GM21381 (cell line): ENCODE measurements around the gene YY1.
"Not testable (repeated sequence)": the region's sequence is repeated elsewhere in the genome, so short reads cannot be mapped to it uniquely, and the experiment has no call there.

Experiments used
- ATAC-seq: cut with Tn5 transposase; IDR thresholded peaks from one replicate; pipeline ENCODE4 v1.9.1; 2021; ENCODE audit warnings: mild to moderate bottlenecking, moderate library complexity; ENCODE audit not compliant: unreplicated experiment

YY1 gene

GRCh38 chr14:100213956-100214769 lies 24.8 kb upstream of the YY1 start:
- ATAC-seq, result peak; percentile 96

DNA sequence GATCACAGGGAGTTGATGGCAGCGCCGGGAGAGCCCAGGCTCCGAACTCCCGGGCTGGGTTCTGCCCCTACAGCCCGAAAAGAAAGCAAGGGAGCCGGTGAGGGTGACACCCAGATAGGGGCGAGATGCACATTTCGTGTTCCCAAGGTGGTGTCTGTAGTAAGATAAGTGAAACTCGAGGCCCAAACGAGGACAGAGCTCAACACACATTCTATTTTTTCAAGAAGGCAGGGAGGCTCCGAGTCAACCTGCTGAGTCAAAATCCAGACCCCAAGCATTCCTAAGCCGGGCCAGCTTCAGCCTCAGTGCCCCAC lies 24.2 kb upstream of the YY1 start:
- ATAC-seq, result no peak

- ATAC-seq, result no peak
Observed at GRCh38 chr14:100215330-100215885, 23.5 kb upstream of the YY1 start.

DNA sequence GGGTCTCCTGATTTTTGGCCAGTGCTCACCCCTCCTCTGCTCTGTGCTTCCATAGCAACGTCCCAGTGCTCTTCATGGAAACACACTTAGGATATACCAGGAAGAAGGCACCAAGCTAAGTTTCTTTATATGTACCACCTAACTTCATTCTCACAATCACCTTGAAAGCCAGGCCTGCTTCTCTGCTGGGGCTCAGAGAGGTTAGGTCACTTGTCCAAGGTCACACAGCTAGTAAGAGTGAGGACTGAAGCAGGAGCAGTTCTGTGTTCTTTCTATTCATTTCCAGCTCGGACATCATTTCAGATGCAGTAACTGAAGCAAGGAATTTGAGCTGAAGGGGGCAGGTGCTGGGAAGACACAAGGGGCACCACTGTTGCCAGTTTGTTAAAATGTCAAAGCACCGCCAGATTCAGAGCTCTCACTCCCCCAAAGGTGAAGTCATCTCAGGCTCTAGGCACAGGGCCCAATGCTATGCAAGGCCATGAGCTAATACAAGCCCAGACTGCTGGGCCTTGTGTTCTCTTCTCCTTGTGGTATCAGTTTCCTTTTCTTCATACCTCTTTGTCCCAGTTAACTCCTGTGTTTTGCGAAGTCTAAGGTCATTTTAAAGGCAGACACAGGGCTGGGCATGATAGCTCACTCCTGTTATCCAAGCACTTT lies 19.7 kb upstream of the YY1 start:
- ATAC-seq, result no peak

- peak; percentile 91 for ATAC-seq
Observed at GRCh38 chr14:100221533-100222223, 17.3 kb upstream of the YY1 start.

GRCh38 chr14:100222224-100223093 lies 16.5 kb upstream of the YY1 start:
- ATAC-seq, result peak; percentile 14

- ATAC-seq, result no peak
Observed at GRCh38 chr14:100223332-100224201, 15.4 kb upstream of the YY1 start.

GRCh38 chr14:100224229-100224866 lies 14.6 kb upstream of the YY1 start:
- no peak for ATAC-seq

DNA sequence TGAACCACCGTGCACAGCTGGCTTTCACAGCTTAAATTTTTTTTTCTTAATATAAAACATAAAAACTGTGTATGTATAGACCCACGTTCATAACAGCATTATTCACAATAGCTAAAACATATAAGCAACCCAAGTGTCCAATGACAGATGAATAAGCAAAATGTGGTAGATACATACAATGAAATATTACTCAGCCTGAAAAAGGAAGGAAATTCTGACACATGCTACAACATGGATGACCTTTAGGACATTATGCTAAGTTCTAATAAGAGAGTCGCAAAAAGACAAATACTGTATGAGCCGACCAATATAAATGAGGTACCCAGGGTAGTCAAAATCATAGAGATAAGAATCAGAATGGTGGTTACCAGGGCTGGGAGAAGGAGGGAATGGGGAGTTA lies 13.8 kb upstream of the YY1 start:
- no peak for ATAC-seq

- ATAC-seq, result no peak
Observed at GRCh38 chr14:100230361-100230760, 8.6 kb upstream of the YY1 start.

- no peak for ATAC-seq
Observed at GRCh38 chr14:100234511-100234910, 4.4 kb upstream of the YY1 start.

DNA sequence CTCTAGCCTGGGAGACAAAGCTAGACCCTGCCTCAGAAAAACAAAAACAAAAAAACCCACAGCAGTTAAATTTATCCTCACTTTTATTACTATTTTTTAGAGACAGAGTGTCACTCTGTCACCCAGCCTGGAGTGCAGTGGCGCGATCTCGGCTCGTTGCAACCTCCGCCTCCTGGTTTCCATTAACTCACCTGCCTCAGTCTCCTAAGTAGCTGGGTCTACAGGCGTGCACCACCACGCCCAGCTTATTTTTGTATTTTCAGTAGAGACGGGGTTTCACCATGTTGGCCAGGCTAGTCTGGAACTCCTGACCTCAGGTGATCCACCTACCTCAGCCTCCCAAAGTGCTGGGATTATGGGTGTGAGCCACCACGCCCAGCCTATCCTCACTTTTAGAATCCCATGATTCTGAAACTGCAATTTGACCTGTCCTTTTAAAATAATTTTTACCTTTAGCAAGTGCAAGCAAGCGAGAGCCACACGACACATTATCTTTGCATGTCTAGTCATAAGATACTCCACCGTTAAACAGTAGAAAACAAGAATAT lies 2.6 kb upstream of the YY1 start:
- ATAC-seq, result not testable (repeated sequence)

DNA sequence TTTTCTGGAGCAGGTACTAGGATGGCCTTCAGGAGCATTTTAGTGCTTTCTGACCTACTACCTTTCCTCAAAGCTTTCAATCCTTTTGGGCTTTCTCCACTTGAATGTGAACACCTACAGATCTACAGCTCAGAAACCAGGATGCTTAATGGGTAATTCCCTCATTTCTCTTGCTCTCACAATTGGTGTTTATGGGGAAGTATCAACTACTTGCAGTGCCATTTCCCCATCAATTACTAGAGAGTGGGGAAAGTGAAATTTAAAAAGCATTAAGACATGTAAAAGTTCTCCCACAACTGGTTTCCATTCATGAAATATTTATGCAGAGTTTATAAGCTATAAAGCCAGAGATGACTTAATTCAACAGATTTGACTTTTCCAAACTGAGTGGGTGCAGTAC lies 2.1 kb upstream of the YY1 start:
- ATAC-seq, result no peak

GRCh38 chr14:100237735-100238418 lies 1.1 kb upstream of the YY1 start:
- ATAC-seq, result no peak

- ATAC-seq, result peak; percentile 0
Observed at GRCh38 chr14:100239211-100239839, 381 bp downstream of the YY1 start.

- ATAC-seq, result peak; percentile 37
Observed at GRCh38 chr14:100239840-100240667, 1.1 kb downstream of the YY1 start.

GRCh38 chr14:100240668-100241032 lies 1.7 kb downstream of the YY1 start:
- no peak for ATAC-seq
